NOMO-1 treated with dmso at 0.1 percent for 144 hours (cell line): ENCODE results near the gene TSPAN31.

Experiments used
- DNase-seq: peaks from one replicate; lab custom pipeline; 2025; ENCODE audit not compliant: unreplicated experiment; lab: John Stamatoyannopoulos, UW

TSPAN31 gene

GRCh38 chr12:57751788-57752667, 7.2 kb downstream of the TSPAN31 start, which contains the start of gene CDK4:
TSS of gene CDK4 (minus strand) at chr12:57752310. CDS start at chr12:57751717, 593 bp downstream.
- DNase-seq: peak; percentile 99

GRCh38 chr12:57752668-57753000, 7.8 kb downstream of the TSPAN31 start:
- no peak for DNase-seq

DNA sequence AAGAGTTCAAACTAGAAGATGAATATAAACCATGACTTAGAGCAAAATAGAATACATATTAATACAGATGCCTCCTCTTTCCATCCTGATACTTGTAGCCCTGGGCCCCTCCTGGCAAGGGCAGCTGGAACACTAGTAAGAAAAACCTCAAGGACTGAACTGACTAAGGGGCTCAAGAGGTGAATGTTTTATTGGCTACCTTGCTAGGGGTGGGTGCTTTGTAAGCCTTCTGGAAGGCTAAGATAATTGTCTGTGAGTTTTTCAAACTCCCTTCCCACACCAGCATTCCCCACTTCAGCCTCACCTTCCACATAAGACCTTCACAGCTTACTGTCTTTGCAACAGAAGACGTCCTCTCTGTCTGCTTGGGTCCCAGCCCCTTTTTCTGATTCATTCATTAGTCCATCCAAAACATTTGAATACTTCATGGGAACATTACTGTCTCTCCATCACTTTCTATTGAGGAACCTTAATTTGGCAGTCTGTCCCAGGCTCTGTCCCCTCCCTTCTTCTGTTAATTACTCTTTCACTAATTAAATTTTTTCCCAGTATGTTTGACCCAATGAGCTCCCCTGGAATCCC, 9.0 kb downstream of the TSPAN31 start:
- no peak for DNase-seq

DNA sequence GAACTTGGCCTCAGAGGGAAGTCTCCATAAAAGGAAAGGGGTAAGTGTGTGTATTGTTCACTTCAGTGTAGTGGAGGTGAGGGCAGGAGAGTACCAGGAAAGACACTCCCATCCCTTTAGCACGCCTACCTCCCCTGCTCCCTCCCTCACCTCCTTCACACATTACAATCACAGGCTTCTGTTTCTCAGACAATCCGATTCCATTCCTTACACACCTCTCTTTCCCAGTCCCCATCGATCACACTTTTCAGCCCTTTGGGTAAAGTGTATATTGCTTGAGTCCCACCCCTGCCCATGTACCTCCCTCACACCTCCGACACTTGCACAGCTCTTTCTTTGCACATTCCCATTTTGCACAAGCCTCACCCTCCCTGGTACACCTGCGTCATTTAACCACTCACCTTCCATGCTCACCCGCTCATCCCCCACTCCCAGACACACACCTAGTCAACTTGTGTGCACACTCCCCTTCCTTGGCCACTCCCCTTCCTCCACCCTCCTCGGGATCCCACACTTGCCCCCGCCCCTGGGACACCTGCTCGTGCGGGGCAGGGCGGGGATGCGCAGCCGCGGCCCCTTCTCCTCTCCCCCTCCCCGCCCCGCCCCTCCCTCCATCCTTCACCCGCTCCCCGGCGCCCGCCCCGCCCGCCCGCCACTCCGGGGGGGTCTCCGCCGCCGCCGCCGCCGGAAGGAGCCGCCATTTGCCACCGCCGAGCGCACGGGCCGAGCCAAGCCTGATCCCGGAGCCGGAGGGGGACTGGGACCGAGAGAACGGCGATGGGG, 9.8 kb downstream of the TSPAN31 start, which contains the start of gene MARCHF9:
TSS of gene MARCHF9 (plus strand) at position 693 of the 783 bp plus-strand sequence. CDS start 426 bp downstream, outside the sequence.
- peak; percentile 39 for DNase-seq

GRCh38 chr12:57755194-57755453, 10.3 kb downstream of the TSPAN31 start:
- no peak for DNase-seq

GRCh38 chr12:57755454-57756372, 10.9 kb downstream of the TSPAN31 start:
- no peak for DNase-seq

DNA sequence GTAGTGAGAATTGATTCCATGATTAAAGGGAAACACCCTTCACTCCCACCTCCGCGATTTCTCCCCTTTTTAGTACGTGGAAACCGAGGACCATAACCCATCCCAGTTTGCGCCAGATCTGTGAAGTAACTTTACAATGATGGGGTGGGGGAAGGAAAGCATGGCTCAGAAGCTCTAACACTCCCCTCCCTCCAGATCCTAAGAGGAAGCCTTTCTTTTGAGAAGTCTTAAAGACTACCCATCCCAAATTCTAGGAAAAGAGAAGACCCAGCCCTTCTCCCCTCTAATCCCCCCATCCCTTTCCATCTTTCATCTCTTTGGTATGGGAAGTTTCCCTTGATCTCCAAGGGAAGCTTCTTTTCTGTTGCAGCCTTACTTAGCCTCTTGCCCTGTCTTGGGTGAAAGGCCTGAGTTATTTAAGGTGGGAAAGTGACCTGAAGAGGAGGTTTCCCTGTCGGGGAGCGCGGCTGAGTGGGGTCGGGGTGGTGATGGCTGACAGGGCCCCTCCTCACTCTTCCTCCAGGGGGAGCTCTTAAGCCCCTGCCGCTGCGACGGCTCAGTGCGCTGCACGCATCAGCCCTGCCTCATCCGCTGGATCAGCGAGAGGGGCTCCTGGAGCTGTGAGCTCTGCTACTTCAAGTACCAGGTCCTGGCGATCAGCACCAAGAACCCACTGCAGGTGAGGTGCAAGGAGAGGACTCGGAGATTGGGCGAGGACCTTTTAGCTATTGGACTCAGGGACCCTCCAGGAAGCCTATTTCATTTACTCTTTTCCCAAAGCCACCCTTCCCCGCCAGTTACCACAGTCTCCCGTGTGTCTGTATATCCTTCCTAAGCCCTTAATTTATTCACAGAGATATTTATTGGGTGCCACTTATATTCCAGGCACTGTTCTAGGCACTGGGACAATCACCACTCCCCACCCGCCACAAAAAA, 11.8 kb downstream of the TSPAN31 start:
- DNase-seq: peak; percentile 40

- DNase-seq: no peak
Measured at GRCh38 chr12:57757771-57758170, 12.9 kb downstream of the TSPAN31 start.

DNA sequence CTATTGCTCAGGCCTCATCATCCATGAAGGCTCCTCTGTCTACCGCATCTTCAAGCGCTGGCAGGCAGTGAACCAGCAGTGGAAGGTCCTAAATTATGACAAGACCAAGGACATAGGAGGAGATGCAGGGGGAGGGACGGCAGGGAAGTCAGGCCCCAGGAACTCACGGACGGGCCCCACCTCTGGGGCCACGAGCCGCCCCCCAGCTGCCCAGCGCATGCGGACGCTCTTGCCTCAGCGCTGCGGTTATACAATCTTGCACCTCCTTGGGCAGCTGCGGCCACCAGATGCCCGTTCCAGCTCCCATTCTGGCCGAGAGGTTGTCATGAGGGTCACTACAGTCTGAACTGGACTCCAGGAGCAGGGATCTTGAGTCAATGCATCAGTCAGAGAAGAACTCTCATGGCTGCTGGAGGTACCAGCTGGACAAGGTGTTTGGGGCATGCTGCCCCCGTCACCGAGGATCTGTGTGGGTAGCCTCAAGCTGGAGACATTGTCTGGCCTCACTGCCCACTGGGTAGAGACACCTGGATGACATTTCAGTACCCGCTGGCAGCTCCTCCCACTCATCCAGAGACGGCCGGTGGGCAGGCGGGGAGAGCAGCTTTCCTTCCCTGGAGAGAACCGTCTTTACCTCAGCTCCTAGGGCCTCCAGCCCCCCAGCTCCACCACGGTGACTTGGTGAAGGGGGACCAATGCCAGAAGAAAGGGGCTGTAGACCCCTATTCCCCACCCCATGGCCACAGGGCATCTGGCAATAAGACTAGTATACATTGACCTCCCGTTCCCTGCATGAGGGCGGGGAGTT, 13.9 kb downstream of the TSPAN31 start:
- no peak for DNase-seq

- DNase-seq: no peak
Measured at GRCh38 chr12:57759360-57759980, 14.6 kb downstream of the TSPAN31 start.

- DNase-seq: no peak
Measured at GRCh38 chr12:57760347-57760982, 15.6 kb downstream of the TSPAN31 start.

- no peak for DNase-seq
Measured at GRCh38 chr12:57761391-57761998, 16.7 kb downstream of the TSPAN31 start.

GRCh38 chr12:57762463-57762862, 17.6 kb downstream of the TSPAN31 start:
- no peak for DNase-seq

- no peak for DNase-seq
Measured at GRCh38 chr12:57763881-57764661, 19.2 kb downstream of the TSPAN31 start.

DNA sequence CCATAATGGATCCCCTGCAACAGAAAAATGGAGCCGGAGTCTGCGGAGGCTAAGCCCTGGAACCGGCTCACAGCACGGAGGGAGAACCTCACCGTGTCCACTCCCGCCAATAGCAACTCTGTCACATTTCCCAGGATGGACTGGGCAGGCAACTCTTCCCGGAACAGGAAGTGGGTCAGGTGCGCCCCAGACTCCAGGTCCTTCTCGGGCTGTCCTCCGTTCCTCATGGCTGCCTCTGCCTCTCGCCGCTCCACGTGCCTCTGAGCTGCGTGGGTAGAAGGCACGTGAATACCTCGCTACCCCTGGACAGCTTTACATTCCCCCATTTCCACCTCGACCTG, 19.8 kb downstream of the TSPAN31 start:
- no peak for DNase-seq

GRCh38 chr12:57765003-57765697, 20.3 kb downstream of the TSPAN31 start:
- no peak for DNase-seq
